ENCODE measurements around the gene SGF29.

- no peak for TF ChIP-seq CTCF (IDR thresholded peaks at IDR 0.05)
- no peak for TF ChIP-seq POLR2A (IDR thresholded peaks at IDR 0.05)
Observed at GRCh38 chr16:28607116-28607623, 53.5 kb downstream of the SGF29 start.
